Measurements from ENCODE around the gene CNTNAP5. TPM values are rescaled to one million over a fixed set of nuclear protein-coding genes. Genes with fewer than 3 reads are reported as not detected.

CNTNAP5 gene
- total and polyA plus RNA-seq, 2 of the 4 experiments (the other 2 are of a cell fraction) = not detected

DNA sequence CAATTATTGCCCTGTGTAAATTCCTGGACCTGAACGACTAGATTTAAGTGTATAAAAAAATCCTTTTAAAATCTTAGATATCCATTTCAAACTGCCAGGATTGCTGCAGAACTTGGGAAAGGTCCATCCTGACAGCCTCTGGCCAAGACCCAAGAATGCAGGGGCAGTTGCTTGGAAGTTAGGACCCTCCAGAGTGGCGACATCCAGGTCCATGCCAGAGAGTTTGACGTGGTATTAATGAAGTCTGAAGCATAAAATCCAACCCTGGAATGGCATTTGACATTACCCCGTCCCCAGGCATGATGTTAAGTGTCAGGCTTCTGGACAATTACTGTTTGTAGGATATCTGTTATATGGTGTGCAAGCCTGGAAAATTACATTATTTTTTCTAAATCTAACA is 810.2 kb downstream of the CNTNAP5 start:
- no peak overlapping the region for H3K4ac ChIP-seq (ENCODE audit: low read depth, low read length)
- CTCF ChIA-PET = no interaction called here
- H3K27me3 ChIP-seq (ENCODE audit: control insufficient read depth, insufficient read depth, low read length) = 0 out of 2 replicates have a peak, but pooled peaks cover 1% of the 10 kb centered on the region
- dilution Hi-C loops (cut with HindIII; ENCODE audit: low sequenced_read_pairs, unreplicated experiment) (no loop called here), in situ Hi-C loops (cut with MboI; ENCODE audit: low sequenced_read_pairs) (no loop called here), intact Hi-C loops (cut with micrococcal nuclease) (no loop called here)
- H3K9me3 ChIP-seq (ENCODE audit: control insufficient read depth, insufficient read depth, low read length) = no peaks in the 10 kb centered on the region
- no peak overlapping the region for H3K4me2 ChIP-seq (ENCODE audit: low read depth, low read length)
- no peak for ATAC-seq (ENCODE audit: low read depth)
- no peak overlapping the region for H2AFZ ChIP-seq (replicated peaks; ENCODE audit: low read length, poor library complexity)
- H2AK9ac ChIP-seq (replicated peaks; ENCODE audit: low read depth, low read length, poor library complexity) = no peak overlapping the region
- H4K5ac ChIP-seq (ENCODE audit: low read depth, low read length) = no peak overlapping the region
- H3K9me1 ChIP-seq (ENCODE audit: insufficient read depth, low read length) = no peaks in the 10 kb centered on the region
- no peak overlapping the region for H4K8ac ChIP-seq (ENCODE audit: low read depth in 2 of 2, low read length in 2 of 2)
- no peaks in the 10 kb centered on the region for H4K20me1 ChIP-seq (ENCODE audit: insufficient read depth, low read length)
- BruUV-seq (replicated peaks) = no TSS peak
- H2BK120ac ChIP-seq (ENCODE audit: low read depth, low read length) = no peak overlapping the region
- no peaks in the 10 kb centered on the region for H3K79me1 ChIP-seq (ENCODE audit: low read depth in 1 of 2, low read length in 2 of 2)
- H3K18ac ChIP-seq (ENCODE audit: low read depth, low read length) = no peak overlapping the region
- H3K23ac ChIP-seq (ENCODE audit: low read depth, low read length) = no peak overlapping the region
- no peak overlapping the region for H3K4me3 ChIP-seq (ENCODE audit: insufficient read depth, low read depth, low read length)
- no peaks in the 10 kb centered on the region for H3K36me3 ChIP-seq (ENCODE audit: control insufficient read depth, insufficient read depth, low read length)
- H2AK5ac ChIP-seq (ENCODE audit: low read depth, low read length) = no peak overlapping the region
- TF ChIP-seq, protein P1, sequence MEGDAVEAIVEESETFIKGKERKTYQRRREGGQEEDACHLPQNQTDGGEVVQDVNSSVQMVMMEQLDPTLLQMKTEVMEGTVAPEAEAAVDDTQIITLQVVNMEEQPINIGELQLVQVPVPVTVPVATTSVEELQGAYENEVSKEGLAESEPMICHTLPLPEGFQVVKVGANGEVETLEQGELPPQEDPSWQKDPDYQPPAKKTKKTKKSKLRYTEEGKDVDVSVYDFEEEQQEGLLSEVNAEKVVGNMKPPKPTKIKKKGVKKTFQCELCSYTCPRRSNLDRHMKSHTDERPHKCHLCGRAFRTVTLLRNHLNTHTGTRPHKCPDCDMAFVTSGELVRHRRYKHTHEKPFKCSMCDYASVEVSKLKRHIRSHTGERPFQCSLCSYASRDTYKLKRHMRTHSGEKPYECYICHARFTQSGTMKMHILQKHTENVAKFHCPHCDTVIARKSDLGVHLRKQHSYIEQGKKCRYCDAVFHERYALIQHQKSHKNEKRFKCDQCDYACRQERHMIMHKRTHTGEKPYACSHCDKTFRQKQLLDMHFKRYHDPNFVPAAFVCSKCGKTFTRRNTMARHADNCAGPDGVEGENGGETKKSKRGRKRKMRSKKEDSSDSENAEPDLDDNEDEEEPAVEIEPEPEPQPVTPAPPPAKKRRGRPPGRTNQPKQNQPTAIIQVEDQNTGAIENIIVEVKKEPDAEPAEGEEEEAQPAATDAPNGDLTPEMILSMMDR (conservative IDR thresholded peaks at IDR 0.05; ENCODE audit: low read depth, low read length) = no peak
- TF ChIP-seq FOS (IDR thresholded peaks at IDR 0.05; ENCODE audit: low read depth, low read length) (no peak), RAD21 (IDR thresholded peaks at IDR 0.05; ENCODE audit: low read length) (no peak), ELK1 (IDR thresholded peaks at IDR 0.05; ENCODE audit: borderline replicate concordance, low read depth, low read length) (no peak), POLR2A (IDR thresholded peaks at IDR 0.05; ENCODE audit: low read depth, low read length) (no peak), RCOR1 (IDR thresholded peaks at IDR 0.05; ENCODE audit: insufficient replicate concordance, low read length) (no peak), MAFK (IDR thresholded peaks at IDR 0.05; ENCODE audit: low read depth, low read length) (no peak)
- TF ChIP-seq, protein P2, sequence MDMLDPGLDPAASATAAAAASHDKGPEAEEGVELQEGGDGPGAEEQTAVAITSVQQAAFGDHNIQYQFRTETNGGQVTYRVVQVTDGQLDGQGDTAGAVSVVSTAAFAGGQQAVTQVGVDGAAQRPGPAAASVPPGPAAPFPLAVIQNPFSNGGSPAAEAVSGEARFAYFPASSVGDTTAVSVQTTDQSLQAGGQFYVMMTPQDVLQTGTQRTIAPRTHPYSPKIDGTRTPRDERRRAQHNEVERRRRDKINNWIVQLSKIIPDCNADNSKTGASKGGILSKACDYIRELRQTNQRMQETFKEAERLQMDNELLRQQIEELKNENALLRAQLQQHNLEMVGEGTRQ (IDR thresholded peaks at IDR 0.05; ENCODE audit: low read depth, low read length) = no peak
- no CpG with 5 or more reads among the region's 4 CpGs for WGBS, 2 experiments (ENCODE audit: extremely low coverage in 2 of 2, insufficient read length in 1 of 2)
- no peak overlapping the region for H3K9ac ChIP-seq (ENCODE audit: low read depth, low read length)
- no peak overlapping the region for H2BK20ac ChIP-seq (ENCODE audit: low read depth, low read length)
- no peak overlapping the region for H3K14ac ChIP-seq (replicated peaks; ENCODE audit: low read depth, low read length)
- no peak overlapping the region for H2BK15ac ChIP-seq (ENCODE audit: low read depth, low read length)
- H3K56ac ChIP-seq (ENCODE audit: extremely low read depth, insufficient read depth, low read length) = no peak overlapping the region
- peaks cover 2% of the 10 kb centered on the region; the same call in 1 of the 2 replicates for H3K4me1 ChIP-seq (ENCODE audit: control insufficient read depth, insufficient read depth, low read length)
- POLR2A ChIA-PET (ENCODE audit: unreplicated experiment) = no interaction called here
- H3K27ac ChIP-seq (ENCODE audit: insufficient read depth, low read length) = no peak overlapping the region
- H4K91ac ChIP-seq (ENCODE audit: insufficient read depth, low read depth, low read length) = no peak overlapping the region
- no peak overlapping the region for H2BK5ac ChIP-seq (ENCODE audit: low read depth, low read length, poor library complexity, severe bottlenecking)
- no peak for DNase-seq

All from IMR-90 (cell line).